Activated T-cell treated with anti-CD3 and anti-CD28 coated beads for 24 hours (primary cell): ENCODE data around the gene SKAP1.
"Not testable (repeated sequence)": the region's sequence is repeated elsewhere in the genome, so short reads cannot be mapped to it uniquely, and the experiment has no call there.

ENCODE experiments used
- DNase-seq: peaks from one replicate; pipeline ENCODE4 v3.0.0-alpha.2; 2020; ENCODE audit warnings: low read depth

SKAP1 gene

DNA sequence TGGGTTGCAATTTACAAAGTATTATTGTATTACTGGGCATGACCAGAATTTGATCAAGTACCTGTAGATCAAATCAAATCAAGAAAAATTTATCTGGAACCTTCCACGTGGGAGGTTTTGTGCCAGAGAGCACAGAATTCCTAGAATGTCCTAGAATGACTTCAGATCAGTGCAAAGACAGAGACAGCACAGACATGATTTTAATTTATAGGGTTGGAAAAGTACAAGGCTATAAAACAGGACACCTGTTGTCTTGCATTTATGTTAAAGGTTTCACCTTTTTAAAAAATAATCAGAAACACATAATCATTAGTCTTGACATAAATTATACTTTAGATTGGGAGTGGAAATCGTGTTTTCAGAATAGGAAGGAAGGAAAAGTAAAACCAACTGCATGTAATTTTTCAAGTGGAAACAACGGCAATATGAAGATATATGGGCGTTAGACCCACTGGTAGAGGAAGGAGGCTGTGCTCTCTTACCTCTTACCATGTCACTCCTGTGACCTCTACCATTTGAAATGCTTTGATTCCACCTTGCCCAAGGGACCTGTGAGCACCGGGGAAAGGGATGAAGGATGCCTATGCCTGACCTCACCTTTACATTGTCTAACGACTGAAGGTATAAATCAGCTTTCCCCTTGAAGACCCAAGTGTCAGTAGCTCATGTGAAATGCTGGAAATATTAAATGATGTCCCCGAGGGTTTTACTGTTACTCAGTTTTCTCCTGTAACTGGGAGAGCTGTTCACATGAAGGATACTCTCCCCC lies 222.1 kb downstream of the SKAP1 start:
- DNase-seq = no peak

DNA sequence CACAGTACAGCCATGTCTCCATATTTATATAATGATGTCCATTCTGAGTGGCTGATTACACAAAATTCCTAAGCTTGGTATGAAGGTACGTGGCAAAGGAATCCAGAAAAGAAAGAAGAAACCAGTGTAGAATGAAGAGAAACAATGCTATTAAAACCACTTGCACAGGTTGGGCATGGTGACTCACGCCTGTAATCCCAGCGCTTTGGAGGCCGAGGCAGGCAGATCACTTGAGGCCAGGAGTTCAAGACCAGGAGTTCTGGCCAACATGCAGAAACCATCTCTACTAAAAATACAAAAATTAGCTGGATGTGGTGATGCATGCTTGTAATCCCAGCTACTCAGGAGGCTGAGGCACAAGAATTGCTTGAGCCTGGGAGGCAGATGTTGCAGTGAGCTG lies 223.0 kb downstream of the SKAP1 start:
- not testable (repeated sequence) for DNase-seq

DNA sequence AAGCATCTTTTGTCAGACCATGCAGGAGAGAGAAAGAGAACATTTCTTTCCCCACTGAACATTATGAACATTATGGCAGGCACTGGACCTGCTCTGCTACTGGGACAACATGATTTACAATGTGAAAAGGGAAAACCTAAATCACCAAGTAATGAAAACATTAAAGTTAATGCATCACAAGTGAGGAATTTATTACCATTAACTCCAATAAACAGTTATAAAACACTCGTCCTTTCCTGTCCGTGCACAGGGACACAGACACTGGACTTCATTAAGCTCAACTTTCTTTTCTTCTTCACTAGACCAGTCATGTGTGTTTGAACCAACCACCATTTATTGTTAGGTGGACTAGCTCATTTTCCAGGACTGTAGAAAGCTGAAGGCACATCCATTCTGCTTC lies 227.1 kb downstream of the SKAP1 start:
- DNase-seq = no peak

GRCh38 chr17:48198950-48199541 lies 231.0 kb downstream of the SKAP1 start:
- no peak for DNase-seq

DNA sequence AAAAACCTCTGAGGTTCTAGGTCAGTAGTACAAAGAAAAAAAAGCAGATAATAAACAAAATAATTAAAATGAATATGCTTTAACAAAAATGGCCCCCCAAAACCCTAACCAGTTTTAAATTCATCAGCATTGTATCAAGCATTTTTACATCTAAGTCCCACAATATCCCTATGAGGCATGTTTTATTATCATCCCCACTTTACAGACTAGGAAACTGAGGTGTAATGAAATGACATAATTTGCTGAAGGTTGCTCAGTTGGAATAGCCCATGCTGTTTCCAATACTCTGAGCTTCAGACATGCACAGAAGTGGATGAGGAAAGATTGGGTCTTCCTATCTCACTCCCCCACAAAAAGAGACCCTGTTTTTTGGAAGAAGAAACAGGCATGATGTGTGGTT lies 234.1 kb downstream of the SKAP1 start:
- no peak for DNase-seq

DNA sequence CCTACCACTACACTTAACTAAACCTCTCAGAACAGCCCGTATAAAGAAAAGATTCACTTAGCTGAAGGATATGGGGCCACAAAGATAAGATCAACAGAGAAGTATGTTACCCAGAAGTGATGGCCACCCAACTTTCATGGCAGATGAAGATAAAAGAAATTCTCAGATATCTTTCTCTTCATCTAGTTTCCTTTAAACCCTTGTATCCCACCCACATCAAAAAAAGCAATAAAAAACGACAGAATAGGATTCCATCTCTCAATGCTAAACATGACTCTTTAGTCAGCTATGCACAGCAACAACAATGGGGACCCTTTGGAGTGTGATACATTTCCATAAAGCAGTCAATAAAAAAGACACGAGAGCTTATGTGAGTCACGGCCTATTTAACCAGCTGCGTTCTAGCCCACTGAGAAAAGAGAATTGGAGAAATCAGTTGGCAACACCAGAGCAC lies 235.9 kb downstream of the SKAP1 start:
- DNase-seq = no peak

DNA sequence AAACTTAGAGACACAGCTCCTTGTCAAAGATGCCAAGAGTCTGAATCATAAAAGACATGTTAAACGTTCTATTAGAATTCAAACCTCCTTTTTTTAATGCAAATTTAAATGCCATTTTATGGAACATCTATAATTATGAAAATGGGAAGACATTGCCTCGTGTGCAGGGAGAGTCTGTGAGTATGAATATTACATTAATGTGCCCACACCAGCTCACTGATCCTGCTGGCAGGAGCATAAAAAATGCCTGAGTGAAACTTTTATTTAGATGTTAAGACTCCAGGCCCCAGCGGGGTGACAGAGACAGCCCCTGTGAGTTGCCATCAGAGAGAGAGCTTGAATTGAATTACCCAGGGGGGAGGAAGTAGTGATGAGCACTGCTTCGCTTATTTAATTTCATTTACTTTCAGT lies 237.7 kb downstream of the SKAP1 start:
- no peak for DNase-seq

DNA sequence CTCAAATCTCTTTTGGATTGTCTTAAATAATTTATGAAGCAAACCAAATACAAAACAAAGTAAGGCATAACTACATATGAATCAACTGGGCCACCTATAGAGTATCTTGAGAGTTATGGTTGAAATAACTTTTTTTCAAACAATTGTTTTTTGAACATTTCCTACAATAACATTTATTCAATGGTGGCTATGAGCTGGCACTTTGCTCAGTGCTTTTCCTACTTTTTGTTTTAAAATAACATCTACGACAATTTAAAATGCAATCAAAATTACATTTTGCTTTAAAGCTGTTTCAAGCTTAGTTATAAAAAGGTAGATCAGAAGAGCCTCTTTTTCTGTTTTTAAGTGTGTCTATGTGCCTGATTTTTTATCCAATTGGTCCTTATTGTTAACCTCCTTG lies 238.7 kb downstream of the SKAP1 start:
- no peak for DNase-seq

DNA sequence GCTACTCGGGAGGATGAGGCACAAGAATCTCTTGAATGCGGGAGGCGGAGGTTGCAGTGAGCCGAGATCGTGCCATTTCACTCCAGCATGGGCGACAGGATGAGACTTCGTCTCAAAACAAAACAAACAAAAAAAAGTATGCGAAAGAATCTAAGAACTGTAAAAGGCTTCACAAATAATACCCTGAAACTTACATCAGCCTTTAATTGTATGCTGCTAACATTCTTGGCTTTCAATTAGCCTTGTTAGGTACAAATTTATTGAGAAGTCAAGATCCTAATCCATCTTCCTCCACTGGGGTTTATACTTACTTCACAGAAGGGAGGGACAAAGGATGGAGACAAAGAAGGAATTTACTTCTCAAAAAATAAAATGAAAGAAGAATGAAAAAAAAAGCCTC lies 239.1 kb downstream of the SKAP1 start:
- no peak for DNase-seq

GRCh38 chr17:48187872-48188608 lies 242.0 kb downstream of the SKAP1 start:
- no peak for DNase-seq

GRCh38 chr17:48186317-48186716 lies 243.7 kb downstream of the SKAP1 start:
- DNase-seq = not testable (repeated sequence)

DNA sequence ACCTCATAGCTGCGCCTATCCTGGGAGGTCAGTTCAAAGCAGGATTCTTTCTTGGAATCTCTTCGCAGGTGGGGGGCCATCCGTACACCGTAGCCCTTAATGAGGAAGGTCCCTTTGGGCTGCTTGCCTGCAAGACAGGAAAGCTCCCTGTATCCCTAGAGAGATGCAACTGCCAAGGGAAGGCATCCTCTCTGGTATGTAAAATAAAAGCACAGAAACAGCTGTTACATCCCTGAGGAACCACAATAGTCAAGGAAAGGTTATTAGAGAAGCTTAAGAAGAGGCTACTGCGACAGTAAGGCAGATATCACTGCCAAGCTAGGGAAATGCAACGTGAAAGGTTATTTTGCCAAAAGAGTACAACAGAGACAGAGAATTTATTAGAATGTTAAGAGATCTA lies 245.3 kb downstream of the SKAP1 start:
- no peak for DNase-seq

DNA sequence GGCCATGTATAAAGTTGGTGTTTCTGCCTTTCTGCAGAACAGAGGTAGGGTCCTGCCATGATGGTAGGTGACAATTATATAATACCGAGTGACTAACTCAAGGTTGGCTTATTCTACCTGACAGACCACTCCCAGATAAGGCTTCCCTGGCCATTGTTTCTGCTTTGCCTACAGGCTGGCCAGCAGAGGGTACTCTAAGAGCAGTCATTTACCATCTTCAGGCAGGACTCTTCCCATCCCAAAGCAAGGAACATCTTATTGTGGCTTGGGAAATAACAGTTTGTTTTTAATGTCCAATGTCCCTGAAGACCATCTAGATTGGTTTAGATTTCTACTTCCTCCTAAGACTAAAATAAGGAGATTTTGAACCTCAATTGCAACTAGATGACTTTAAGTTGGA lies 248.4 kb downstream of the SKAP1 start:
- DNase-seq = no peak

GRCh38 chr17:48180842-48181629 lies 249.0 kb downstream of the SKAP1 start:
- no peak for DNase-seq

DNA sequence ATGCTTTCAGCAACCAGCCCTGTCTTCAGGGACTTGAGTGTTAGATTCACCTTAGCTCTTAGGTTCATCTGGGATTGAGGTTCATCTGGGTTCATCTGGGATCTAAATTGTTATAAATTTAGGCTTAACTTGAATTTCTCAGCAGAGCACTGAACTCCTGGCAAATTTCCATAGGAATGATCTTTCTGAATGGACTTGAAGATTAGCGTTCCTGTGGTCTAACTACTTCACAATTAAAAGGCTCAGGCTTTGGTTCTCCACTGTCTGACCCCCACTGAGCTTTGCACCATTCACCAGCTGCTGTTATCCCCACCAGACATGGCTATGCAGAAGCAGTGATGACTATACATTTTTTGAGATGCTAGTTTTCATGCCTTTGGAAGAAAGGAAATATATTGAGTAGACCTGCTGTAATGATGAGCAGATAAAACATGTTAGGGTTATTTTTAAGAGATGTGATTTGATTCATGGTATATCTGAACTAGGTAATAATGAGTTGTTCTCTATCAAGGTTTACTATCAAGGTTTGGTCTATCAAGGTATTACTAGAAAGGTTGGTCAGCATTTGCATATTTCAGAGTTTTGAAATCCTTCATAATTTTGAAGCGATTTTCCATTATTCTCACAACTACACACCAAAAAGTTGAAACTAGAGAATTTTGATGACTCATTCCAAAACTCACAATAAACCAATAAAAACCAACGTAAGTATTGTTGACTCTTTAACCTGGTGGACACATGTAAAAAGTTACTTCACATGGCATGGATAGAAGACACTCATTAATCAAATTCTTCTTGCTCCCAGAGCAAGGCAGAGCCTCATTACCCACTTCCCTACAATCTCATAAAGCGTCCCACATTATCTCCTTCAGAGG lies 250.7 kb downstream of the SKAP1 start:
- no peak for DNase-seq

GRCh38 chr17:48178317-48178716 lies 251.7 kb downstream of the SKAP1 start:
- no peak for DNase-seq

DNA sequence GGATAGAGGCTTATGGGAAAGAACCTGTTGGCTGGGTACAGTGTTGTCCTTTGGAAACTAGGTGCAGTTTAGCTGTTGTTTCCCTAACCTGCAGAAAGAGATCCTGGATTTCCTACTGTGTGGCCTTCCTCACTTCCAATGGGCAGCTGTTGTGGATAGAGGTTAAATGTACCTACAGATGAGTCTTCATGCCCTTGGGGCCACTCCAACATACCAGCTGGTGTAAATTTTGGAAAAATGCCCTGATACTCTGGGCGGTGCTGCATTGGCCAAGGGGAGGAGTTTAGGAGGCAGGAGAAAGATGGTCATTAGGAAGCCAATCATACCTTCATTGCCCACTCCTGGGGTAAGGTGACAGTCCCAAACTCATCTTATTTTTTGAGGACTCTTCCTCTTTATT lies 252.2 kb downstream of the SKAP1 start:
- DNase-seq = no peak

GRCh38 chr17:48176471-48176855 lies 253.6 kb downstream of the SKAP1 start:
- DNase-seq = no peak

DNA sequence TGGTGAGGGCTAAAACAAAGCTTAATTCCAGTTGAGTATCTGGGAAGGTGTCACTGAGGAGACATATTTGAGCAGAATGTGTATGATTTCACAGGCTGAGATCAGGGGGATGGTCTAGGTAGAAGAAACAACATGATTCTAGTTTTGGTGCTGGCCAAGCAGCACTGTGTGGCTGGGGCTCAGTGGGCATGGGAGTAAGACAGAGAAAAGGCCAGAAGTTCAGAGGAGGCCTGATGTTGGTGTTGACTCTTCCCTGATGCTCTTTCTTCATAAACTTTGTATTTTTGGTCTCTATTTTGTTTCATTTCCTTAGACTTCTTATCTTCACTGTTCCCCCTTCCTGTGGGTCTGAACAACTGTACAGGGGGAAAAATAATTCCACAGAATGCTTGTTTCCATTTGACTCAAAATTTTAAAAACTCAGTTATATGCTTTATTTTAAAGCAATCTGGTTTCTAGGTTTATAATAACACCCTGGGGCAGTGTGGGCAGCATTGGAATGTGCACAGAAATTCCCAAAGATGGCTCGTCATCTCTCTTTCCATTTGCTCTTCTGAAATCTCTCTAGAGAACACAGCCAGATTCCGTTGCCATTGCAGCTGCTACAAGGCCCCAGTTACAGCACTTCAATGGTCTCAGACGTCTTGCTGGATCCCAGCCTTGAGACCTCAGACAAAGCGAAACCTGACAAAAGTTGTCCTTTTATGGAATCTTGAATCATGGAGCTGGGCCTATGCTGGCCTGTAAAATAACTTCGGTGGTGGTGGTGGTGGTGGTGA lies 254.1 kb downstream of the SKAP1 start:
- DNase-seq = no peak

DNA sequence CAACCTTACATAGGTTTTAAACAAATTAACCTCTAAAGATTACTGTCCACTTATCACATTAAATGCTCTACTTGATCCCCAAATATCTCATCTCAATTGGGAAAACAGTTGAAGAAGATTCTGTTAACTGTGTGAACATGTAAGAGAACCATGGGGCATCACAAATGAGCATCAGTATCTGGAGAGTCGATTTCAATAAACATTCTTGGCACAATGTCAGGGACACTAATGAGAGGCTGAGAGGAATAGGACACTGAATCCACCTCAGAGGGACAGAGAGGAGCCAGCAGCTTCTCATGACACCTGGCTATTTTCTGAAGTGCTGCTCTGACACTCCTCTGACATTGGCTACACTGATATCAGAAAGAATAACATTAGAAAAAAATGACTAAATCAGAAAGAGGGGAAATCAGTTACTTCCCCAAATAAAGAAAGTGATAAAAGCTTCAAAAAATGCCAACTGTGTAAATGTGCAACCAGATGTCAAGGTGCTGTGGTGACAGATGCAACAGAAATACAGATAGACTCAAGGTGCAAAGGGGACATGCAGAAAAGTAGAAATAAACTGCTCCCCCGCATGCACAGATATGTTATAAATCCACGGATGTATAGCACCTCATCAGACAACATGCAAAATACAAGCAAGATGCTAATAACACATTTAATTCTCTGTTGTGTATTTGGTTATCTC lies 255.0 kb downstream of the SKAP1 start:
- DNase-seq = no peak
